NCI-H69 (cell line): ENCODE measurements around the gene AADACL4.
A peak's percentile ranks its signal among the peaks of the same experiment; 100 is the strongest.

Experiments used
- DNase-seq: peaks from one replicate; lab custom pipeline; 2025; lab: John Stamatoyannopoulos, UW

The AADACL4 gene

DNA sequence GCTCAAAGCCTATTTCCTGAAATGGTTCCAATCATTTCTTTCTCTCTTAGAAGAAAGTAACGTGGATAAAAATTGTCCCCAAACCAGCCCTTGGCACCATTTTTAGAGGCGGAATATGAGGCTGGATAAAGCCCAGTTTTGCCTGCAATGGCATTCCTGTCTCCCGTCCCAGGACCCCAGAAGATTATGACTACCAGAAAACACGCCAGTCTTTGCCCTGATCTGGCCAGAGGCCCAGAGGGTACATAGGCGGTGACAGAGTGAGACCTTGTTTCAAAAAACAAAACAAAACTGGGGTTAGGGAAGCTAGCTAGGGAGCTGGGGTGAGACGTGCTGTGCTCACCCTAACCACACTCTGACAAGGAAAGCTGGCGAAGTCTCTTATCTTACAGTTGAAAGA is at the start of gene AADACL4:
TSS of gene AADACL4 (plus strand) at position 301 of the 400 bp plus-strand sequence. CDS start 462 bp downstream, outside the sequence.
- no peak for DNase-seq

DNA sequence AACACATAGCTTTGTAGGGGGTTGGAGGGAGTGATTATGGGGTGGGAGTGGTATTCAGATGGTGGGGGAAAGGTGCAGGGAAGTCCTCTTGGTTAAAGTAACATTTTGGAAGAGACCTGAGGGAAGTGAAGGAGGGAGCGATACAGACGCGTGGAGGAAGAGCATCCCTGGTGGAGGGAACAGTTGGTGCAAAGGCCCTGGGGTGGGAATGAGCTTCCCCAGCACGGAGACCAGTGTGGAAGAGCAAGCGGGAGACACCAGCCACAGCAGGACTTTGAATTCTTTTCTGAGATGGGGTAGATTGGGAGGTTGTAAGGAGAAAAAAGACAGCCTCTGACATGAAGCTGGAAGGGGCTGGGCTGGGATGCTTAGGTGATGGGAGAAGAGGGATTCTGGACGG is 49.4 kb upstream of the AADACL4 start:
- DNase-seq: no peak

DNA sequence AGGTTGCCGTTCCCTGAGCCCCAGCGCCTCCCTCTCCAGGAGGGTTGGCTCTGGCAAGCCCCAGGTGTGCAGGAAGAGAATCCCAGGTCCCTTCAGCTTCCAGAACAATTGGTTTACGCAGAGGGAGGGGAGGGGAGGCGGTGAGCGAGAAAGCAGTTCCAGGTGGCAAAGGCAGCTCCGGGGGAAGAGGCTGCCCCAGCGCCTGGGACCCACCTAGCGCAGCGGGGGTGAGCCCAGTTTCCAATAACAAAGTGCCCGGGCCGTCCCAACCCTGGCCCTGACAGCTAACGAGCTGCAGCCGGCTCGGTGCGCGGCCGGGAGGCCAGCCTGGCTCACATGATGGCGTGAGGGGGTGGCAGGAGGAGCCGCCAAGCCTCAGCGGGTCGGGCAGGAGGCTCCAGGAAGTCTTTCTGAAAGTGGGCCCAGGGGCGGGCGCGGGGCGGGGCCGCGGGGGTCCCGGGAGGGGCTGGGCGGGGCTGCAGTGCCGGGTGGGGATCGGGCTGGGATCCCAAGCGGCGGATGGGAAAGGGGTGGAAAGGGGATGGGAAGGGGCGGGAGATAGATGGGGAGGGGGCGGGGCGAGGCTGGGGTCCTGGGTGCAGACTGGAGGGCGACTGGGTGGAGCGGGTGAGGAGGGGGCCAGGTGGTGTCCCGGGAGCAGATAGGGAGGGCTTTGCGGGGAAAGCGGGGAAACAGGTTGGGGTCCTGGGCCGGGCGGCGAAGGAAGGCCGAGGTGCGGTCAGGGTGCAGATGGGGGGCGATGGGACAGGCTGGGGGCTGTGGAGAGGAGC is 48.7 kb upstream of the AADACL4 start:
- DNase-seq: peak; percentile 82

DNA sequence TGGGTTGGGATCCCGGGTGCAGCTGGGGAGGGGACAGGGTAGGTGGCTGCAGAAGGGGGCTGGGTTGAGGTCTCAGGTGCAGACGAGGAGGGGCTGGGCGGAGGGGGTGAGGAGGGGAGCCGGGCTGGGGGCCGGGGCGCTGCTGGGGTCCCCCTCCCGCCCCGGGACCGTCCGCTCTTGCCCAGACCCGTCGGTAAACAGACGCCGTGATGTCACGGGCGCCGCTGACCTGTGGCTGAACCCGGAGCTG is 48.2 kb upstream of the AADACL4 start:
- DNase-seq: no peak

DNA sequence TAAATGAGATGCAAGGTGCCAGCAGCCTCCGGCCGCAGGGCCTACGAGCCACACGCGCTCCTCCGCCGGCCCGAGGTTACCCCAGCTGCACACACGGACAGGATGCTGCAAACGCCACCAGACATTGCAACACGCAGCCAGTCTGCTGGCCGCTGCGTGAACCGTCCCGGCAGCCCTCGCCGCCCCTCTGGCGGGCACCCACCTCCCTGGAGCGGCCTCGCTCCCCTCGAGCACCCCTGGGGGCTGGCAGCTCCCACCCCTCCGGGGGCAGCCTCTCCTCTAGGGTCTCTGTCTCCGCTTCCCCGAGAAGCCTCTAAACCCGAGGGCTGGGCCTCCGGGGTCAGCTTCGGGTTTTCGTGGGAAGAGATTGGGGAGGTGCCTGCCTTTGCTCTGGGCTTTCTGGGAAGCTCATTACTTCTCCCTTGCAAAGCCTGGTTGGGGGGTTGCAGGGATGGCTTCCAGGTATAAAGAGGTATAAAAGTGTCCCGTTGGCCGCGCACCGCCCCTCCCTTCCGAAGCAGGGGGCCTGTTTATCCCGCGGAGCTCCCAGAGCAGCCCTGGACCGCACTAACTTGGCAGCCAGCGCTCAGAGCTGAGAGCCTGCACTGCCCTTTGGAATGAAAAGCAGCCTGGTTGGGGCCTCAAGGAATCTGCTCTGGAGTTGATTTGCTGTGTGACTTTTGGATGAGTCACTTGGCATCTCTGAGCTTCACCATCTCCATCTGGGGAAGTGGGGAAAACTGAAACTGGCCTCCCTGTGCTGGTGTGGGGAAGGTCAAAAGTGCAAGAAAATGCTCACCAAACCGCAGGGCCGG is 47.7 kb upstream of the AADACL4 start:
- peak; percentile 85 for DNase-seq

DNA sequence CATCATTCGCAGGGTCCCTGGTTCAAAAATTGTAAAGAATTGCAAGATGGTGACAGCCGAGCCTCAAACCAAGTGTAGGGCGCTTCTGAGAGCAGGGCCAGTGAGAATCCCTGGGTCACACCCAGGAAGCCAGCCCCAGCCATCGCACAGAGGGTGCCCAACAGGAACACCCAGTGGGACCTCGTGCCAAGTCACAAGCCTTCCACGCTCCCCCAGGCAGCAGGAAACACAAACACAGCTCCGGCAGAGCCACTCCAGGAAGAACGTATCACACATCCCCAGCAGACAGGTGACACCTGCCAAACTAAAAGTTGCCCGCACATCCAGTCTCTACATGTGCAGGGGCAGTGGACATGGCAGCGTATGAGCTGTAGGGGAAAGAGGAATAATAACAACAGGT is 46.1 kb upstream of the AADACL4 start:
- peak; percentile 68 for DNase-seq

DNA sequence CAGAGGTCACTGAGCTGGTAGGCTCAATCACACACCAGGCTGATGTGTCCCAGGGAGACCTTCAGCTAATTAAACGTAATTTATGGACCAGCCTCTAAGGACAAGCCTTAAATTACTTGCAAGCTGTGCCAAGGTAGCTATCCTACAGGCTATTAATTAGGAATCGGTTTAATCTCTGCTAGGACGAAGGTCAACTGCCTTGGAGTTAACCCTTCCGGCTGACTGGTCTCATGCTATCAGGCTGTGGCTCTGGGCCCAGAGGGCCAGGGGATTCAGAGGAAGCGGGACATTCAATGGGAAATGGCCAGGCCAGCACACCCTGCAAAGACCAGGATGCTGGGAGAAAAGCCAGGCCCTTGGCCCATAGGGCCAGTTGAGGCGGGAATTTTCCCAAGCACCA is 44.9 kb upstream of the AADACL4 start:
- peak; percentile 88 for DNase-seq

DNA sequence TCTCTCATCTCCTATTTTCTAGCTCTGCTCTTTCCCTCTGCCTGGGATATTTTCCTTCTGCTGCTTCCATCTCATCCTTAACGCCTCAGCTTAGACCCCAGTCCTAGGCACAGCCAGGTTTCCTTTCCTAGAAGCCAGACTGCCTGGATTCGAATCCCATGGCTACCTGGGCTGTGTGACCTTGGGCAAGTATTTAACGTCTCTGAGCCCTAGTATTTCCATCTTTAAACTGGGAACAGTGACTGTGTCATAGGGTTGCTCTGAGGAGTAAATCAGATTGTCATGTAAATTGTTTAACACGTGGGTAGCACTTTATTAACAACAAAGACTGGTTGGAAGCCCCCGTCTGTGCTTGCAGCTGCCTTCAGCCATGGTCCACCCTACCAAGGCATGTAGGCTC is 44.2 kb upstream of the AADACL4 start:
- no peak for DNase-seq

DNA sequence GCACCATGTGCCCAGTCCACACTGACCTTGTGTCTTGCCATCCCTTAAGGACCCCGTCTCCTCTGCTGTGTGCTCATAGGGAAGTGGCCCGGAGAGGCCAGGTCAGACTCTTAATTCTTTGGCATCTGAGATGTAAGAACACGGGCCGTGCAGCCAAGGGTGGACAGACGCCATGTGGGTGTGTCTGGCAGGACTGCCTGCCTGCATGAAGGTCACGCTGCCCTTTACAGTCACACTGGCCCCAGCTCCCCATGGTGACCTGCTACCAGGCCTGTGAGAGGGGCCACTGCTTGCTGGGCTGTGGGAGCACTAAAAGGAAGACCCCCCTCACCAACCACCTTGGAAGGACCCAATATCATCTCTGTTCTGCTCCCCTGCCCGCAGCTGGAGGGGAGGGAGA is 43.5 kb upstream of the AADACL4 start:
- DNase-seq: no peak

DNA sequence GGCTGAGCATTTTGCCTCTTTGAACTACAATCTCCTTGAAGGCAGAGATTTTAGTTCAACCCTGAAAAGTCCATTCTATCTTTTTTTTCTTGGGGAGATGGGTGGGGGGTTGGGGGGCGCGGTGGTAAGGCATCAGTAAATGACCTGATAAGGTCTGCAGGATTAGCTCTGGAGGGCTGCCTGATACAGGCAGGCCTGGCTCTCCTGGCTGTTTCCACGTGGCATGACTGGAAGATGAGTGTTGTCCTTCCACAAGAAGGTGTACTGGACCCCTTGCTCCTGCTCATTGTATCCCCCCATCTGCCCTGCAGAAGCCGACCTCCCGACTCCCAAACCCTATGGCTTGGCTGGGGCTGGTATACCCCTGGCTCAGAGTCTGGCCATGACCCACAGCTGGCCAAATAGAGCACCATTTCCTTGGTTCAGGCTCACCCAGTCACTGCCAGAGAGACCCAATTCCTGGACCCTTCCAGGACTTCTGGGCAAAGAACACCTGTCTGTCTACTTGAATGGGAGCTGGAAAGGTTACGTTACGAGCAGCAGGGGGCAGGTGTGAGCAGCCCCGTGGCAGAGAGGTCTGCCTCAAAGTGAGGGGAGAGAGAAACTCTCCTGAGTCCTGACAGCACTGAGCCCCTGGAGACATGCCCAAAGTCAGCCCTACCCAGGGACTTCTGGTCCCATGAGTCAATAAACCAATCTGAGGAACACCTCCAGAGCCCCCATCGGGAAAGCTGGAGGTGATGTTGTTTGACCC is 42.8 kb upstream of the AADACL4 start:
- DNase-seq: peak; percentile 45

DNA sequence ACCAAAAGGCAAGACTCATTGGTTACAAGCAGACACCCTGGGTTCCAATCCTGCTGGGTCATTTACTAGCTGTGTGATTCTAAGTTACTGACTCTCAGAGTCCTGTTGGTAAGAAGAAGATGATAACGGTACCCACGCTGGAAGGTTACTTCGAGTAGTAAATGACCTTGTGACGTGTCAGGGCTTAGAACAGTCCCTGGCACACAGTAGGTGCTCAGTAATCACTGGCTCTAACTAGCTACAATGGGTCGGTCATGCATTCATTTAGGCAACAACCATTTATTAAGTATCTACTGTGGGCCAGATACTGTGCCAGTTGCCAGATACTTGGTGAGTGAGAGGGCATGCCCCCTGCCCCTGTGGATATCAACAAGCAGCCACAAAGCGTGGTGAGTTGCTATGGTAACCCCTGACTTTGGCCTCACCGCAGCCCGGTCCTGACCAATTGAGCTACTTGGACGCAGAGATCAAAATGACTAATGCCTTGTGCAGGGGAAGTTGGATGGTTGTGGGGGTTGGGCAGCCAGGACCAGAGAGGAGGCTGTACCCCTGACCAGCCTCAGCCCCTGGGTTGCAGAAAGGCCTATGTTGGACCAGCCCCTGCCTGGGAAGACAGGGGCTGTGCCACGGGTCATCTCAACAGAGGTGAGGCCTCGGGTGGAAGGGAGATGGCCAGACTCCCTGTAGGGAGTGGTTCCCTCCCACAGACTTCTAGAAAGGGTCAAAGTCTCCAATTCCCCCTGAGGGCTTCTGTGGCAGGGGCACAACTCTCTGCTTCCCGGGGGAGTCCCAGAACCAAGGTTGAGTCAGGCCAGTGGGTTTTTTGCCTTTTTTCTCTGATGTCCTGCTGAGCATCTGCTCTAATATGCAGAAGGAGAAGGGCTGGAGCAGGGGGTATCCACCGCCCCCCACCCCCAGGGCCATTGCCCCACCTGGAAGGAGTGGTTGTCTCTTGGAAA is 41.9 kb upstream of the AADACL4 start:
- DNase-seq: no peak

DNA sequence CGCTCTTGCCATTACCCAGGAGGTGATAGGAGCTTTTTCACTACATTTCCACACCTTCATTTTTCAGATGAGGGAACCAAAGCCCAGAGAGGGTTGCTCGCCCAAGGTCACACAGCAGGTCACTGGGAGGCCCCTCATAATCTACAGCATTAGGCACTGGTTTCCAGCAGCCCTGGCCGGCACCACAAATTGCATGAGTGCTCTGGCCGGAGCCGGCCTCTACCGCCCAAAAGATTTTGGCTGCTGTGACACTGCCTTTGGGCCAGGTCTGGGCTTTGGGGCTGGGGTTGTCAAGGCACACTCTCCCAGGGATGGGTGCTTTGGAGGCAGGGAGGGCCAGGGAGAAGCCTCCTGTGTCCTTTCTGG is 41.2 kb upstream of the AADACL4 start:
- DNase-seq: no peak

DNA sequence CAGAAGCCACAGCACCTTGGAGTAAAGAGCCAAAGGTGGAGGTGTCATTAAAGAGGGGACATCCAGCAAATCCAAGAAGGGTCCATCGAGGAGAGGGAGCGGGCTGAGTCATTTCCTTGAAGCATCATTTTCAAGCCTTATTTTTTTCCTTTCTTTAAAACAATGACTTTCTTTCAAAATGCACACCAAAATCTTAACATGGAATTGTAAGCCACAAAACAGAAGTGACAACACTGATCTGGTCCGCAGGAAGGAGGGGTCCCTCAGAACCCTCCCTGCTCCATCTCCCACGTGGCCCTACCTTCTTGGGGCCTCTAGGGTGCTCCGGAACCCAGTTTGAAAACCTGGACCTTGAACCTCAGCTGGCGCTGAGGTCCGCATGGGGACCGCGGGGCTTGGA is 40.7 kb upstream of the AADACL4 start:
- no peak for DNase-seq

DNA sequence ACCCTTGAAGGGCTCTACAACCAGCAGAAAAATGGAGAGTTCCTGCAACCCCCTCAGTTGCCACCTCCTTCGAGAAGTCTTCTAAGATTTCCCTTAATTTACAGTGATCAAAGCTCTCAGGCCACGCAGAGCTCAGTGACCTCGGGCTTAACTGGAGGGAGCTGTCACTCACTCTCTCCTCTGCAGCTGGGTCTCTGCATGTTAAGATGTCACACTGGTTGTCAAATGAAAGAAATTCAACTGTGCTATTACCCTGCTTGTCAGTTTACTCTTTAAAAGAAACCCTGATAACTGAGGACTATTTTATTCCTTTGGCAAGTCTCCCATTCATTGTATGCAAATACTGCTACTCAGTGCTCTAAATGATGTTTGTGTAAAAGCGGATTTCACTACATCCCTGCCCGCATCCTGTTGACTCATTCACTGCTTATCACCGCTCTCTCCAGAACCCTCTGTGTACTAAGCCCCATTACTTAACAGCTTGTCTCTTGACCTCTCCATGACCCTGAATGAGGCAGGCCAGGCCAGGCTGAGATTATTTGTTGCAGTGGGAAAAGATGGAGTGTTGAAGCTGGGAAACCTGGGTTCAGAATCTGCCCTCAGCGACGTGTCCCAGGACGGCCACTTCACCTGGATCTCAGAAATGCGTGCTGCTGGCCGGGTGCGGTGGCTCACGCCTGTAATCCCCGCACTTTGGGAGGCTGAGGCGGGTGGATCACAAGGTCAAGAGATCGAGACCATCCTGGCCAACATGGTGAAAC is 39.6 kb upstream of the AADACL4 start:
- peak; percentile 41 for DNase-seq

DNA sequence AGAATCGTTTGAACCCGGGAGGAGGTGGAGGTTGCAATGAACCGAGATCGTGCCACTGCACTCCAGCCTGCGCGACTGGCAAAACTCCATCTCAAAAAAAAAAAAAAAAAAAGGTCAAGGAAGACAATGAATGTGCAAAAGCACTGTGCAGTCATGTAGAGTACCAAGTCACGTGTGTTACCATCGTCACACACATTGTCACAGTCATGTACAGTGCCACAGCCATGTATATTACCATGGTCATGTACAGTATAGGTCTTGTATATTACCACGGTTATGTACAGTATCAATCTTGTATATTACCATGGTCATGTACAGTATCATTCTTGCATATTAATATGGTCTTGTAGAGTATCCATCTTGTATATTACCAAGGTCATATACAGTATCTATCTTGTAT is 38.9 kb upstream of the AADACL4 start:
- no peak for DNase-seq

DNA sequence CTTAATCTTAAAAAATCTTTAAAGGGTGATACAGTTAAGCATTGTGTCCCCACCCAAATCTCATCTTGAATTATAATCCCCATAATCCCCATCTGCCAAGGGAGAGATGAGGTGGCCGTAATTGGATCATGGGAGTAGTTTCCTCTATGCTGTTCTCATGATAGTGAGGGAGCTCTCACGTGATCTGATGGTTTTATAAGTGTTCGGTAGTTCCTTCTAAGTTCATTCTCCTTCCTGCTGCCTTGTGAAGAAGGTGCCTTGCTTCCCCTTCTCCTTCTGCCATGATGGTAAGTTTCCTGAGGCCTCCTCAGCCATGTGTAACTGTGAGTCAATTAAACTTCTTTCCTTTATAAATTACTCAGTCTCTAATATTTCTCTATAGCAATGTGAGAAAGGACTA is 36.6 kb upstream of the AADACL4 start:
- DNase-seq: no peak

DNA sequence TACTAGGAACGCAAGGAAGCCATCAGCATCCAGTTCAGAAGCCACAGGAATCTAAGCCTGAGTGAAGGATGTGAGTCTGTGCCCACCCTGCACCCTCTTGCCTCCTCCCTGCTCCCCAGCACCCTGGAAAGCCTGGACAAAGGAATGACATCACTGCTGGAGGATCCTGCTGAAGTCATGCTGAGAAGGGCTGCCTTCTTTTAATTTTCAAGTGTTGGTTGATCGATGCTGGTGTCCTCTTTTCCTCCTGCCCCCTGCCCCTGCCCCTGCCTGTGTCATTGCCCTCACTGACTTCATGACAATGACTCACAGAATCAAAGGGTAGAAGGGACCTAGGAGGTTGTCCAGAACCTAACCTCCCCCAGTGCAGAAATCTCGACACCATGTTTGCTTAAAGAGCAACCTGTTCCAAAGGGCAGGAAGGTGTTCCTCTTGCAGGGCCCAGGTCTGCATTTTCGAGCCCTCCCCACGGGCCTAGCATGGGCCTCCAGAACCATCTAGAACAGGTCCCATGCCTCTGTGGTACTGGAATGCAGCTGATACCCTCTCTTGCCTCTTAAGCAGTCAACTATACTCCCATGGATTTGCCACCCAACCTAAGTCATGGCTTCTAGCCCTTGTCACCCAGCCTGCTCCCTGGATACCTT is 35.5 kb upstream of the AADACL4 start:
- no peak for DNase-seq

DNA sequence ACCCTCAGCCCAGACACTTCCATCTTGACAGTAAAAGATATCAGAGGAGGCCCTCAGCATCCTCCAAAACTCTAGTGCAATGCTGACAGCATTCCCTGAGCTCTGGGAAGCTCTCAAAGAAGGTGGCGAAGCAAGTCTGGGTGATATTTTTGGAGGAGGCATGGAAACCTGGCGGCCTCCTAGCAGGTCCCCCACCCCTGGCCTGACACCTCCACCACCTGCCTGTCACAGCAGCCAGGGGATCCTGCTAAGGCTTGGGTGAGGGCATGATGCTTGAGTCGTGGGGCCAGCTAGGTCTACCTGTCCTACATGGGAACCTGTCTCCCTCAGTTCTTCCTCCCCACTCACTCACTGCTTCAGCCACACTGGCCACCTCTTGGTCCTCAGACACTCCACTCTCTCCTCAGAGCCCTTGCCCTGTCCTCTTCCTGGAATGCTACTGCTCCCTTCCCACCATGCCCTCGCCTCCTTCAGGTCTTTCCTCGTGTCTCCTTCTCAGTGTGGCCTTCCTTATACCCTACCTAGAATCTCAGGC is 34.3 kb upstream of the AADACL4 start:
- DNase-seq: no peak

DNA sequence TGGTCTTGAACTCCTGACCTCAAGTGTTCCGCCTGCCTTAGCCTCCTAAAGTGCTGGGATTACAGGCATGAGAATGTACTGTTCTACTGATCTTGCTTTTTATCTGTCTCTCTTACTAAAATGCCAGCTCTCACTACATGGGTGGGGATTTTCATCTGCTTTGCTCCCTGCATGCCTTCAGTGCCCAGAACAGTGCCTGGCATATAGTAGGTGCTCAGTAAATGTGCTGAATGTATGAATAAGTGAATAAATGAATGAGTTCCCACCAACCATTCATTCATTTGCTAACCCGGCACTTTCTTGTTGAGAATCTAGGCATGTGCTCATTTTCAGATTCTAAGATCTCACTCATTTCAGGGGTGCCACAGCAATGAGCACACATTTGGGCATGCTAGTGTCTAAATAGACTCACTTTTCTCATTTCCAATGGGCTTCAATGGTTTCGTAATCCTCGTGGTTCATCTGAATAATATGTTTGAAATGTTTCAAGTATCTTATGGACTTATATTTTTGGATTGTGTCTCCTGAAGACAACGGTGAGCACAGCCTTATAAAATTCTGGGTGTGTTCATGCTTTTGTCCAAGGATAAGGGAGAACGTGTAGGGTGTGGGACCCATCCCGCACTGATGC is 33.5 kb upstream of the AADACL4 start:
- no peak for DNase-seq

DNA sequence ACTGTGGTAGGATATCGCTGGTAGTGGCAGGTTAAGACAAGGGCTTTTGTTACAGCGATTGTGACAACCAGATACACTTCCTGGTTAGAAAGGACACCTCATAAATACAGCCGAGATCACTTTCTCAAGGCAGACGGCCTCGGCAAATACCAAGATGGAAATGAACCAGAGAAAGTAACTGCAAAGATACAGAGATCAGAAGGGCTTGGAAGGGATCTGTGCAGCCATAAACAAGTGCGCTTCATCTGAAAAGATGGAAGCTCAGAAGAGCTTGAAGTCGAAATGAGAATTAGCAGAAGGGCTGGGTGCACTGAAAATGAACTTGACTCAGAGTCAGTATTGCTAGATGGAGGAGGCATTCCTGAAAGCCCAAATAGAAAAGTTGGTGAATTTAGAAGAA is 32.9 kb upstream of the AADACL4 start:
- no peak for DNase-seq
